Measurements from ENCODE around the gene ICAM5.

Gene ICAM5

DNA sequence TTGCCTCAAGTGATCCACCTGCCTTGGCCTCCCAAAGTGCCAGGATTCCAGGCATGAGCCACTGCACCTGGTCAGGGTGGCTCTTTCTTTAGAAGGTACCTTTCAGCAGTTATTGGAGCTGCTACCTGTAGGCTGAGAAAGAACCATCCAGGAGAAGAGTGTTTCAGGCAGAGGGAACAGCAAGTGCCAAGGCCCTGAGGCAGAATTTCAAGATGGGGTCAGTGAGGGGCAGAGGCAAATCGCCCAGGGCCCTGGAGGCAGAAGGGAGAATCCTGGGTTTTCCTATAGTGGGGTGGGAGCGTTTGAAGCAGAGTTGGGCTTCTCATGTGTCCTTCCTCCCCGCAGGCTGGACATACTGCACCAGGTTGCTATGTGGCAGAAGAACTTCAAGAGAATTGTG, 35.5 kb upstream of the ICAM5 start:
- H3K36me3 ChIP-seq (ENCODE audit: insufficient read depth, low read length): peaks cover 30% of the 10 kb centered on the region
- no peak for TF ChIP-seq POLR2AphosphoS5 (IDR thresholded peaks at IDR 0.05; ENCODE audit: borderline replicate concordance, low read depth, low read length)
- no peak for TF ChIP-seq FOXP2 (optimal IDR thresholded peaks at IDR 0.05; ENCODE audit: control extremely low read depth, extremely low read length, insufficient read depth)

DNA sequence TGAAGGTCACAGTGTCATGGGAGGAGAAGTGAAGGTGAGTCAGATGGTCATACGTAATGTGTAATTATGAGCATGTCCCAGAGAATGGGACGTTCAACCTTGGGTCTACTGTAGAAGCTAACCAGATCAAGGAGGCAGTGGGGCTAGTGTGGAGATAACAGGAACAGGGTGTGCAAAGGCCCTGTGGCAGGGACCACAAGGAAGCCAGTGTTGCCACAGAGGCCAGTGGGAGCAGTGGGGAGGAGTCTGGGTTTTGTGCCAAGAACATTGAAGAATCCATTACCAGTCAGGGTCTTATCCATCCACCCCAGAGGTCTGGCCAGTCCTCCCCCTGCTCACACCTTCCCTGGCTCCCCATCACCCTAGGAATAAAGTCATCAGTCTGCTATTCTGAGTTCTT, 34.4 kb upstream of the ICAM5 start:
- H3K9ac ChIP-seq (ENCODE audit: insufficient read length): no peak overlapping the region
- no peaks in the 10 kb centered on the region for H3K9me3 ChIP-seq (ENCODE audit: low read depth, low read length)
- H3K36me3 ChIP-seq (ENCODE audit: insufficient read depth, low read length): peaks cover 33% of the 10 kb centered on the region
- H3K27ac ChIP-seq: no peak overlapping the region
- no peak for DNase-seq (ENCODE audit: low read depth, low spot score)
- no peak for TF ChIP-seq FOXP2 (optimal IDR thresholded peaks at IDR 0.05; ENCODE audit: control extremely low read depth, extremely low read length, insufficient read depth)
- no peak for TF ChIP-seq POLR2AphosphoS5 (IDR thresholded peaks at IDR 0.05; ENCODE audit: borderline replicate concordance, low read depth, low read length)
- TF ChIP-seq EZH2 (IDR thresholded peaks at IDR 0.05): no peak
- H3K4me3 ChIP-seq: no peak overlapping the region

More for the DNA sequence above, 35.5 kb upstream of the ICAM5 start:
- H3K9me3 ChIP-seq (ENCODE audit: low read depth, low read length): no peaks in the 10 kb centered on the region
- no peak overlapping the region for H3K9ac ChIP-seq (ENCODE audit: insufficient read length)
- no peak overlapping the region for H3K4me3 ChIP-seq
- no peak overlapping the region for H3K27ac ChIP-seq
- DNase-seq (ENCODE audit: low read depth, low spot score): no peak

- no peak for DNase-seq (ENCODE audit: low read depth, low spot score)
- H3K36me3 ChIP-seq (ENCODE audit: insufficient read depth, low read length): peaks cover 33% of the 10 kb centered on the region
- no peaks in the 10 kb centered on the region for H3K9me3 ChIP-seq (ENCODE audit: low read depth, low read length)
- H3K4me3 ChIP-seq: no peak overlapping the region
- no peak overlapping the region for H3K9ac ChIP-seq (ENCODE audit: insufficient read length)
- no peak overlapping the region for H3K27ac ChIP-seq
- TF ChIP-seq EZH2 (IDR thresholded peaks at IDR 0.05) (no peak), POLR2AphosphoS5 (IDR thresholded peaks at IDR 0.05; ENCODE audit: borderline replicate concordance, low read depth, low read length) (no peak), FOXP2 (optimal IDR thresholded peaks at IDR 0.05; ENCODE audit: control extremely low read depth, extremely low read length, insufficient read depth) (no peak)
These were observed 33.2 kb upstream of the ICAM5 start for GRCh38 chr19:10256551-10256950.

DNA sequence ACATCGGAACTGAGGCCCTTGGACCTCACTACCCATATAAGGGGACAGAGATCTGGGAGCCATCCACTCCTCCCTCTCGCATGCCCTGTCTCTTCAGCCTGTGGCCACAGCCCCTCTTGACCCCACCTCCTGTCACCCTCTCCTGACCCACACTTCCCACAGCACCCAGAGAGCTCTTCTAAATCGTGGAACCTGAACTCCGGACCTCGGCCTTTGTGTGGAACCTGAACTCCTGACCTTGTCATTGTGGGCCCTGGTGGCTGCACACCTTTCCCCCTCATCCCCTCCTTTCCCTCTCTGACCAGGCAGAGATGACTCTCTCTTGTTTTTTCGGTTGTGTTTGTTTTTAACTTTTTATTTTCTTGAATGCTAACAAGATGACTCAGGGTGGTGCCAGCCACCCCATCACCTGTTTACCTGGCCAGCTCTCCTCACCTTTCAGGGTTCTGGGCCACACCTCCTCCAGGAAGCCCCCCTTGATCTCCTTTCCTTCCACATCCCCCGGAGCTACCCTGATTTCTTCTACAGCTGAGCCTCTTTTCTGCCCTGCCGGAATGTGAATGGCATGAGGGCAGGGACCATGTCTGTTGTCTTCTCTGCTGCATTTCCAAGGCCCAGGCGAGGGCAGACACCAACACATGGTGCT, 32.7 kb upstream of the ICAM5 start:
- TF ChIP-seq FOXP2 (optimal IDR thresholded peaks at IDR 0.05; ENCODE audit: control extremely low read depth, extremely low read length, insufficient read depth) (no peak), POLR2AphosphoS5 (IDR thresholded peaks at IDR 0.05; ENCODE audit: borderline replicate concordance, low read depth, low read length) (no peak)
- H3K4me3 ChIP-seq: no peak overlapping the region
- peaks cover 33% of the 10 kb centered on the region for H3K36me3 ChIP-seq (ENCODE audit: insufficient read depth, low read length)

GRCh38 chr19:10258080-10258710, 31.6 kb upstream of the ICAM5 start:
- DNase-seq (ENCODE audit: low read depth, low spot score): no peak
- H3K36me3 ChIP-seq (ENCODE audit: insufficient read depth, low read length): peaks cover 33% of the 10 kb centered on the region
- TF ChIP-seq POLR2AphosphoS5 (IDR thresholded peaks at IDR 0.05; ENCODE audit: borderline replicate concordance, low read depth, low read length): no peak
- H3K9ac ChIP-seq (ENCODE audit: insufficient read length): no peak overlapping the region
- H3K27ac ChIP-seq: no peak overlapping the region
- no peaks in the 10 kb centered on the region for H3K9me3 ChIP-seq (ENCODE audit: low read depth, low read length)
- H3K4me3 ChIP-seq: no peak overlapping the region

More for the DNA sequence above, 32.7 kb upstream of the ICAM5 start:
- Histone ChIP-seq H3K9ac (ENCODE audit: insufficient read length) (no peak overlapping the region), H3K9me3 (ENCODE audit: low read depth, low read length) (no peaks in the 10 kb centered on the region), H3K27ac (no peak overlapping the region)
- DNase-seq (ENCODE audit: low read depth, low spot score): no peak

DNA sequence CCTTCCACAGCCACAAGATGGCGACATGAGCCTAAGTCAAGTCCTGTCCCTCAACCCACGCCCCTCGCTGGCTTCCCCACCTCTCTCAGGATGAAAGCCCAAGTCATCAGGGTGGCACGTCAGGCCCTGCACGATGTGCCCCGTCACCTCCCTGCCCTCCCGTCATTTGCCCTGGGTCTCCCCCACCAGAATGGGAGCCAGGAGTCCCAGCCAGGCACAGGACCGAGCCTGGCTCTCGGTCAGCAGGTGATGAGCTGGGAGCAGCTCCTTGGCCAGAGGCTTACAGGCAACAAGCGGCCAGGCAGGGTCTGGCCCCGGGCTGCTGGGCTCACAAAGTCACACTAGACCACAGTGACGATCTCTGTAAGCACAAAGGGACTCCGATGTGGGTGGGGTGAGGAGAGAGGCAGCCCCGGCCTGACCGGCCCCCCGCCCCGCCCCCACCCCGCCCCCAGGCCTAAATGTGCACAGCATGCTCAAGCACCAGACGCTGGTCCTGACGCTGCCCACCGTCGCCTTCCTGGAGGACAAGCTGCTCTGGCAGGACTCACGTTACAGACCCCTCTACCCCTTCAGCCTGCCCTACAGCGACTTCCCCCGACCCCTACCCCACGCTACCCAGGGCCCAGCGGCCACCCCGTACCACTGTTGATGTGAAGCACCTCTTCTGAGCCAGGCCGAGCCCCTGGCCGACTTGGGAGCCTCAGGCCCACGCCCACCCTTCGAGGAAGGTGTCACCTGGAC, 30.4 kb upstream of the ICAM5 start:
- Histone ChIP-seq H3K9me3 (ENCODE audit: low read depth, low read length) (no peaks in the 10 kb centered on the region), H3K27ac (no peak overlapping the region), H3K9ac (ENCODE audit: insufficient read length) (no peak overlapping the region), H3K36me3 (ENCODE audit: insufficient read depth, low read length) (peaks cover 30% of the 10 kb centered on the region), H3K4me3 (no peak overlapping the region)
- peak; percentile 63 for DNase-seq (ENCODE audit: low read depth, low spot score)
- no peak for TF ChIP-seq EZH2 (IDR thresholded peaks at IDR 0.05)
- no peak for TF ChIP-seq FOXP2 (optimal IDR thresholded peaks at IDR 0.05; ENCODE audit: control extremely low read depth, extremely low read length, insufficient read depth)
- peak; percentile 12; the same call in 1 of the 2 replicates for TF ChIP-seq POLR2AphosphoS5 (IDR thresholded peaks at IDR 0.05; ENCODE audit: borderline replicate concordance, low read depth, low read length)

DNA sequence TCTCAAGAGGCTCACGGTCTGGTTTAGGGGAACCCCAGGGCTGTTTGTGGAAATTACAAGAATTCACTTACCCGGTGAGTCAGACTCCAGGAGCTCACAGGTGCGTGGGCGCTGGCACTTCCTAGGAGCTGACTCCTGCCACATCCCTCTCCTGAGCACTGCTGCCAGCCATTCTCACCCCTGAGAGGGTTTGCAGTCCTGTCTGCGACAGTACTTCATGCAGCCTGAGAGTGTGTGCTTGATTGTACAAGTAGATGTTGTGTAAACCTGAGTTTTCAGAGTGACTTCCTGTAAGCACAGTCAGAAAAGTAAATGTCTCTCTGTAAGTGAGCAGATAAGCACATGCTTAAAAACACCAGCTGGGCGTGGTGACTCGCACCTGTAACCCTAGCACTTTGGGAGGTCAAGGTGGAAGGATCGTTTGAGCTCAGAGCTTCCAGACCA, 29.6 kb upstream of the ICAM5 start:
- DNase-seq (ENCODE audit: low read depth, low spot score): no peak

DNA sequence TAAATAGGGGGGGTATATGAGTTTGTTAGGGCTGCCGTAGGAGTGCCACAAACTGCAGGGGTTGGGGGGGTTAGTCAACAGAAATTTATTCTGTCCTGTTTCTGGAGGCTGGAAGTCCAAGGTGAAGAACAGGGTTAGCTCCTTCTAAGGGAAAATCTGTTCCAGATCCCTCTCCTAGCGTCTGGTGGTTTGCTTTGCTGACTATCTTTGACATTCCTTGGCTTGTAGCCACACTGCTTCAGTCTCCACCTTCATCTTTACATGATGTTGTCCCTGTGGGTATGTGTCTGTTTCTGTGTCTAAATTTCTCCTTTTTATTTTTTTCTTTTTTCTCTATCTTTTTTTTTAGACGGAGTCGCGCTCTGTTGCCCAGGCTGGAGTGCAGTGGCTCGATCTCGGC, 27.0 kb upstream of the ICAM5 start:
- TF ChIP-seq FOXP2 (optimal IDR thresholded peaks at IDR 0.05; ENCODE audit: control extremely low read depth, extremely low read length, insufficient read depth) (no peak), POLR2AphosphoS5 (IDR thresholded peaks at IDR 0.05; ENCODE audit: borderline replicate concordance, low read depth, low read length) (no peak), EZH2 (IDR thresholded peaks at IDR 0.05) (no peak)
- no peaks in the 10 kb centered on the region for H3K9me3 ChIP-seq (ENCODE audit: low read depth, low read length)
- no peak for DNase-seq (ENCODE audit: low read depth, low spot score)
- no peak overlapping the region for H3K9ac ChIP-seq (ENCODE audit: insufficient read length)
- no peak overlapping the region for H3K27ac ChIP-seq
- peaks cover 9% of the 10 kb centered on the region; the same call in 1 of the 2 replicates for H3K36me3 ChIP-seq (ENCODE audit: insufficient read depth, low read length)
- H3K4me3 ChIP-seq: no peak overlapping the region

More for the DNA sequence above, 29.6 kb upstream of the ICAM5 start:
- TF ChIP-seq POLR2AphosphoS5 (IDR thresholded peaks at IDR 0.05; ENCODE audit: borderline replicate concordance, low read depth, low read length) (no peak), EZH2 (IDR thresholded peaks at IDR 0.05) (no peak), FOXP2 (optimal IDR thresholded peaks at IDR 0.05; ENCODE audit: control extremely low read depth, extremely low read length, insufficient read depth) (no peak)
- Histone ChIP-seq H3K9me3 (ENCODE audit: low read depth, low read length) (no peaks in the 10 kb centered on the region), H3K27ac (no peak overlapping the region), H3K9ac (ENCODE audit: insufficient read length) (no peak overlapping the region), H3K4me3 (no peak overlapping the region), H3K36me3 (ENCODE audit: insufficient read depth, low read length) (peaks cover 22% of the 10 kb centered on the region)

Data from SK-N-MC (cell line).